ENCODE data around the gene GJA3. TPM values are rescaled to one million over a fixed set of nuclear protein-coding genes. Genes with fewer than 3 reads are reported as not detected.

GJA3 gene
- total and polyA plus RNA-seq, 2 of the 4 experiments (the other 2 are of a cell fraction) = 1.5 to 2.7 TPM

DNA sequence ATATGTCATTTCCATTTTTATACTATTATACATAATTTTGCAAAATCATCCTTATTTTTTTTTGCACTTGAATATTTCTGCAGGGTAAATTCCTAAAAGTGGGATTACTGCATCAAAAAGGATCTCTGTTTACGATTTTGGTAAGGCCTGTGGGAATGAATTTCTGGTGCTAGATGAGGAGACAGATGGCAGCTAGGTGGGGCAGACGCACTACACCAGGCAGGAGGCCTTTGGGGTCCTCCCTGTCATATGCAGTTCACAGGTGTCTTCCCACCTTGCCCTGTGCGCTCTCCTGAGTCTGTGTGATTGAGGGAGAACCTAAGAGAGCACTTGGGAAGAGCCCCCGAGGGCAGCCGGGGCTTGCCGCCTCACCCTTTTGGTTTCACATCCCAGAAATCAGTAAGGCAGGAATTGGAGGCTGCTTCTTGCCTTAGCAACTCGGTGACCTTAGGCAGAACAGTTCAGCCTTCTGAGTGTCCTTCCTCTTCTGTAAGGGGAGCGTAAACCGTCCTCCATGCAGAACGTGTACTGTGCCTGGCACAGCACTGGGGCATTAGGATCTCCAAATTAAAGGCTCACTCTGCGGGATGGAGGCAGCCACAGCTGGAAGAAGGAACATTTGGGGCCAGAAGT lies 45.3 kb upstream of the GJA3 start:
- no peak for DNase-seq
- dilution Hi-C loops (cut with HindIII; ENCODE audit: low sequenced_read_pairs, unreplicated experiment) = no loop called here

More for the DNA sequence above, 45.3 kb upstream of the GJA3 start:
- Histone ChIP-seq H3K27me3 (ENCODE audit: control insufficient read depth, insufficient read depth, low read length) (peaks cover 42% of the 10 kb centered on the region), H2AK9ac (replicated peaks; ENCODE audit: low read depth, low read length, poor library complexity) (no peak overlapping the region), H3K79me1 (ENCODE audit: low read depth in 1 of 2, low read length in 2 of 2) (no peaks in the 10 kb centered on the region), H3K4me1 (ENCODE audit: control insufficient read depth, insufficient read depth, low read length) (no peaks in the 10 kb centered on the region), H4K91ac (ENCODE audit: insufficient read depth, low read depth, low read length) (no peak overlapping the region), H2AK5ac (ENCODE audit: low read depth, low read length) (no peak overlapping the region), H4K5ac (ENCODE audit: low read depth, low read length) (no peak overlapping the region), H3K14ac (replicated peaks; ENCODE audit: low read depth, low read length) (no peak overlapping the region), H3K56ac (ENCODE audit: extremely low read depth, insufficient read depth, low read length) (no peak overlapping the region), H3K18ac (ENCODE audit: low read depth, low read length) (no peak overlapping the region), H3K4me2 (ENCODE audit: low read depth, low read length) (no peak overlapping the region), H3K9me1 (ENCODE audit: insufficient read depth, low read length) (no peaks in the 10 kb centered on the region), H3K27ac (ENCODE audit: insufficient read depth, low read length) (no peak overlapping the region), H3K9ac (ENCODE audit: low read depth, low read length) (no peak overlapping the region), H4K8ac (ENCODE audit: low read depth in 2 of 2, low read length in 2 of 2) (no peak overlapping the region), H2BK5ac (ENCODE audit: low read depth, low read length, poor library complexity, severe bottlenecking) (no peak overlapping the region), H3K4me3 (ENCODE audit: insufficient read depth, low read depth, low read length) (no peak overlapping the region), H3K4ac (ENCODE audit: low read depth, low read length) (no peak overlapping the region), H2BK15ac (ENCODE audit: low read depth, low read length) (no peak overlapping the region), H2BK20ac (ENCODE audit: low read depth, low read length) (no peak overlapping the region), H2AFZ (replicated peaks; ENCODE audit: low read length, poor library complexity) (no peak overlapping the region), H4K20me1 (ENCODE audit: insufficient read depth, low read length) (no peaks in the 10 kb centered on the region), H3K36me3 (ENCODE audit: control insufficient read depth, insufficient read depth, low read length) (no peaks in the 10 kb centered on the region), H3K9me3 (ENCODE audit: control insufficient read depth, insufficient read depth, low read length) (peaks cover 4% of the 10 kb centered on the region), H3K23ac (ENCODE audit: low read depth, low read length) (no peak overlapping the region), H2BK120ac (ENCODE audit: low read depth, low read length) (no peak overlapping the region)
- BruUV-seq (replicated peaks) = no TSS peak
- WGBS, 2 experiments (ENCODE audit: extremely low coverage in 2 of 2, insufficient read length in 1 of 2) = 60% methylated on average over 1 of the region's 11 CpGs; no CpG with 5 or more reads in 1 of the 2 experiments
- ChIA-PET CTCF (no interaction called here), POLR2A (ENCODE audit: unreplicated experiment) (no interaction called here)
- in situ Hi-C loops (cut with MboI; ENCODE audit: low sequenced_read_pairs) = no loop called here
- intact Hi-C loops (cut with micrococcal nuclease) = loop anchor here (10.0 kb wide), 1 partner anchor 89 kb away; no protein-coding TSS in a partner anchor
- no peak for ATAC-seq (ENCODE audit: low read depth)
- no peak for TF ChIP-seq CEBPB (IDR thresholded peaks at IDR 0.05; ENCODE audit: low read depth, low read length)
